Fibroblast of lung (primary cell): ENCODE results near the gene GRB2. TPM values are rescaled to one million over a fixed set of nuclear protein-coding genes. Genes with fewer than 3 reads are reported as not detected.

Experiments used
- DNase-seq, 2 donors: peaks; one replicate each; pipeline versions ENCODE4 v3.0.0 to v3.0.0-alpha.2; 2010; ENCODE audit warnings: low read depth in 2 of 2
- H2AFZ ChIP-seq: 2 replicates; pipeline ENCODE4 v1.5.1; 2012; ENCODE audit warnings: low read length, control low read depth, inconsistent platforms
- H3K27ac ChIP-seq: 2 replicates; pipeline ENCODE4 v1.5.1; 2011; ENCODE audit warnings: low read length, control low read depth; ENCODE audit not compliant: insufficient read depth
- H3K27me3 ChIP-seq: 2 replicates; pipeline ENCODE4 v1.5.1; 2011; ENCODE audit warnings: mild to moderate bottlenecking, low read length; ENCODE audit not compliant: control insufficient read depth, insufficient read depth
- H3K36me3 ChIP-seq: 2 replicates; pipeline ENCODE4 v1.5.1; 2011; ENCODE audit warnings: low read length; ENCODE audit not compliant: control insufficient read depth, insufficient read depth
- H3K4me1 ChIP-seq: 2 replicates; pipeline ENCODE4 v1.5.1; 2011; ENCODE audit warnings: low read length; ENCODE audit not compliant: control insufficient read depth, insufficient read depth; ENCODE audit errors: extremely low read depth
- H3K4me2 ChIP-seq: 2 replicates; pipeline ENCODE4 v1.5.1; 2011; ENCODE audit warnings: low read length, control low read depth; ENCODE audit not compliant: insufficient read depth; ENCODE audit errors: extremely low read depth
- H3K4me3 ChIP-seq, 4 experiments: fragments of 200-600 bp in 1 of 4; sonication (generic) in 1 of 4; replicated peaks in 1 of 4; 2 replicates each; pipeline ENCODE4 v1.5.1; 2011 to 2016; ENCODE audit warnings: low read length in 4 of 4, low read depth in 3 of 4, mild to moderate bottlenecking in 3 of 4, control low read depth in 2 of 4, inconsistent platforms in 1 of 4, mixed read lengths in 1 of 4; ENCODE audit not compliant: insufficient read depth in 1 of 4; ENCODE audit errors: control extremely low read depth in 1 of 4
- H3K79me2 ChIP-seq: 2 replicates; pipeline ENCODE4 v1.5.1; 2012; ENCODE audit warnings: mild to moderate bottlenecking, low read length, inconsistent platforms; ENCODE audit not compliant: control insufficient read depth, insufficient read depth
- H3K9ac ChIP-seq: 2 replicates; pipeline ENCODE4 v1.5.1; 2011; ENCODE audit warnings: mild to moderate bottlenecking, low read length, control low read depth; ENCODE audit not compliant: insufficient read depth
- H3K9me3 ChIP-seq: 2 replicates; pipeline ENCODE4 v1.5.1; 2012; ENCODE audit warnings: low read depth, low read length; ENCODE audit not compliant: control insufficient read depth, insufficient read depth
- H4K20me1 ChIP-seq: 2 replicates; pipeline ENCODE4 v1.5.1; 2011; ENCODE audit warnings: low read length; ENCODE audit not compliant: control insufficient read depth, insufficient read depth; ENCODE audit errors: extremely low read depth
- CTCF ChIP-seq, 2 donors: IDR thresholded peaks in 1 of 2; conservative IDR thresholded peaks in 1 of 2; 1 replicate in 1 of 2; 2 replicates in 1 of 2; pipeline ENCODE4 v1.5.1; 2011 to 2012; ENCODE audit warnings: low read length in 2 of 2, control low read depth in 1 of 2, inconsistent platforms in 1 of 2, low read depth in 1 of 2, mild to moderate bottlenecking in 1 of 2
- EZH2 ChIP-seq: IDR thresholded peaks from 2 replicates; pipeline ENCODE4 v1.5.1; 2012; ENCODE audit warnings: low read length, control low read depth, mild to moderate bottlenecking; ENCODE audit errors: missing control alignments
- polyA plus RNA-seq, 2 donors: library from polyadenylated mRNA; depleted of rRNA in 1 of 2; stranded (reverse) in 1 of 2; unstranded in 1 of 2; fragments of >200 nt; gene quantifications; 2 replicates each; pipeline ENCODE4 v1.2.1, GENCODE V29; 2011 to 2012; ENCODE audit warnings: missing spikeins in 1 of 2
- total RNA-seq: library from RNA; depleted of rRNA; stranded (reverse); fragments of >200 nt; gene quantifications from 2 replicates; pipeline ENCODE4 v1.2.1, GENCODE V29; 2014

GRB2 gene
- total and polyA plus RNA-seq, 2 donors (not counting 1 experiment from before 2014, with no cell fraction given), result 68.9 to 69.7 TPM

DNA sequence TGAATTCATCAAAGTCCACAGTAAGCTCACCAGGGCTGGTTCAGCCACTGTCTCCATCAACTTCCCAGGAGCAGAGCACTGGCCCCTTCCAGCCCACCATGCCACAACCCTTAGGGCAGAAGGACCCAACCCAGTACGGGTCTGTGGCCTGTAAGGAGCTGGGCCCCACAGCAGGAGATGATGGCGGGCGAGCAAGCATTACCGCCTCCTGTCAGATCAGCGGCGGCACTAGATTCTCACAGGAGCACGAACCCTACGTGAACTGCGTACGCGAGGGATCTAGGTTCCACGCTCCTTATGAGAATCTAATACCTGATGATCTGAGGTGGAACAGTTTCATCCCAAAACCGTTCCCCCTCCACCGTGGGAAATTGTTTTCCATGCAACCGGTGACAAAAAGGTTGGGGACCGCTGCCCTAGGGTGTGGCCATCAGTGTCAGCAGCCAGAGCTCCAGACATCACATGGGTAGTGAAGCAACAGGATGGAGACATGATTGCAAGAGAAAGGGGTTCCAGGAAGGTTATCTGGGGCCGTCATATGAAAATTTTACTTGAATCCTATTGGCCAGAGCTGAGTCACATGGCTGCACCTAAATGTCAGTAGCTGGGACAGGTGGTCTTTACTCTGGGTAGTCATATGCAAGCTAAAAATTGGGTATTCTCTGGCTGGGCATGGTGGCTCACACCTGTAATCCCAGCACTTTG lies 103.8 kb downstream of the GRB2 start:
- Histone ChIP-seq H2AFZ (no peak overlapping the region), H3K27me3 (no peaks in the 10 kb centered on the region), H3K27ac (no peak overlapping the region), H3K4me1 (no peaks in the 10 kb centered on the region), H3K4me2 (no peak overlapping the region), H3K36me3 (no peaks in the 10 kb centered on the region), H3K79me2 (no peaks in the 10 kb centered on the region), H3K9ac (no peak overlapping the region), H3K4me3 (no peak overlapping the region), H4K20me1 (no peaks in the 10 kb centered on the region), H3K9me3 (no peaks in the 10 kb centered on the region)
- DNase-seq, result no peak
- TF ChIP-seq CTCF (conservative IDR thresholded peaks at IDR 0.05 in 1 of 2, IDR thresholded peaks at IDR 0.05 in 1 of 2; ENCODE audit: low read depth in 1 of 2, low read length in 2 of 2) (no peak), EZH2 (no peak)

DNA sequence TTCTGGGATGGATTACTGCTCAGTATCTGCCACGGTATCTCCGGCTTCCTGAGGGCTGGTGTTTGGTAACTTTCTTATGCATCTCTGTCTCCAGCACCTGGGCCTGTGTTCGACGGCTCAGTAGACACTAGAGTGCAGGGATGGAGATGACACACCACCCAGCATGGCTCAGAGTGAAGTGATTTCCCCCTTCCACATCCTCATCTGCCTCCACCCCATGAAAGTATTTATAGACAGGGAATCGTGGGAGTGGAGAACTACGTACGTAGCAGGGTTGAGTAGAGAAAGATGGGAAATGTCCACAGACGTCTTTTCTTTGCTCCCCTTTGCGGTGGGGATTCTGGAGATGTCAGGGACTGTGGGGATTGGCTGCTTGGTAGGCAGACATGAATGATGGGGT lies 104.4 kb downstream of the GRB2 start:
- no peaks in the 10 kb centered on the region for H3K79me2 ChIP-seq
- no peaks in the 10 kb centered on the region for H4K20me1 ChIP-seq
- no peak overlapping the region for H3K4me2 ChIP-seq
- no peak for TF ChIP-seq EZH2
- TF ChIP-seq CTCF (conservative IDR thresholded peaks at IDR 0.05 in 1 of 2, IDR thresholded peaks at IDR 0.05 in 1 of 2; ENCODE audit: low read depth in 1 of 2, low read length in 2 of 2), result no peak
- H3K4me1 ChIP-seq, result no peaks in the 10 kb centered on the region
- no peak overlapping the region for H3K4me3 ChIP-seq
- H3K9me3 ChIP-seq, result no peaks in the 10 kb centered on the region
- H2AFZ ChIP-seq, result no peak overlapping the region
- H3K27ac ChIP-seq, result no peak overlapping the region
- no peaks in the 10 kb centered on the region for H3K27me3 ChIP-seq
- no peak overlapping the region for H3K9ac ChIP-seq
- no peaks in the 10 kb centered on the region for H3K36me3 ChIP-seq
- no peak for DNase-seq

DNA sequence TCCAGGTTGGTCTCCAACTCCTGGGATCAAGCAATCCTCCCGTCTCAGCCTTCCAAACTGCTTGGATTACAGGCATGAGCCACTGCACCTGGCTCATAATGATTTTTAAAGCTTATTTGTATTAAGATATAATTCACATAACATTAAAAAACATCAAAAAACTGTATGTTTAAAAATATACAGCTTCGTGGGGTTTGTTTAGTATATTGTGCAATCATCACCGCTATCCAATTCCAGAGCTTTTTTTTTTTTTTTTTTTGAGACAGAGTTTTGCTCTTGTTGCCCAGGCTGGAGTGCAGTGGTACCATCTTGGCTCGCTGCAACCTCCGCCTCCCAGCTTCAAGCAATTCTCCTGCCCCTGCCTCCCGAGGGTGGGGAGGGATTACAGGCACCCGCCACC lies 105.2 kb downstream of the GRB2 start:
- DNase-seq, result no peak
- H3K4me1 ChIP-seq, result no peaks in the 10 kb centered on the region

More for the DNA sequence above, 105.2 kb downstream of the GRB2 start:
- H3K4me3 ChIP-seq, result no peak overlapping the region
- H3K4me2 ChIP-seq, result no peak overlapping the region
- H3K27ac ChIP-seq, result no peak overlapping the region
- no peak overlapping the region for H3K9ac ChIP-seq
- no peak for TF ChIP-seq CTCF (conservative IDR thresholded peaks at IDR 0.05 in 1 of 2, IDR thresholded peaks at IDR 0.05 in 1 of 2; ENCODE audit: low read depth in 1 of 2, low read length in 2 of 2)
- TF ChIP-seq EZH2, result no peak
- no peaks in the 10 kb centered on the region for H4K20me1 ChIP-seq
- H2AFZ ChIP-seq, result no peak overlapping the region
- H3K9me3 ChIP-seq, result no peaks in the 10 kb centered on the region
- H3K79me2 ChIP-seq, result no peaks in the 10 kb centered on the region
- no peaks in the 10 kb centered on the region for H3K36me3 ChIP-seq
- H3K27me3 ChIP-seq, result no peaks in the 10 kb centered on the region
